SK-N-SH (cell line): Measurements from ENCODE around the gene GAB4.

Source experiments
- CTCF ChIP-seq: fragments of 200-600 bp; sonication (generic); IDR thresholded peaks from 2 replicates; pipeline ENCODE4 v1.6.1; 2017; ENCODE audit warnings: antibody characterized with exemption, mild to moderate bottlenecking, moderate library complexity
- EP300 ChIP-seq, 2 experiments: IDR thresholded peaks; 2 replicates each; pipeline versions ENCODE4 v1.4.0 to v1.6.1; 2012; ENCODE audit warnings: borderline replicate concordance in 1 of 2, low read depth in 1 of 2, low read length in 1 of 2
- GABPA ChIP-seq: IDR thresholded peaks from 2 replicates; pipeline ENCODE4 v1.4.0; 2012; ENCODE audit warnings: low read depth, mild to moderate bottlenecking
- GATA2 ChIP-seq: sonication (generic); formaldehyde crosslinking; IDR thresholded peaks from 2 replicates; pipeline ENCODE4 v1.5.0; 2020; ENCODE audit warnings: mild to moderate bottlenecking, missing genetic modification reagents
- JUND ChIP-seq: IDR thresholded peaks from 2 replicates; pipeline ENCODE4 v1.4.0; 2012
- MAX ChIP-seq: IDR thresholded peaks from 2 replicates; pipeline ENCODE4 v1.4.0; 2012; ENCODE audit warnings: low read depth
- NFIC ChIP-seq: IDR thresholded peaks from 2 replicates; pipeline ENCODE4 v1.4.0; 2012; ENCODE audit warnings: borderline replicate concordance
- RAD21 ChIP-seq: IDR thresholded peaks from 2 replicates; pipeline ENCODE4 v1.6.1; 2012; ENCODE audit warnings: mild to moderate bottlenecking, low read length
- SIN3A ChIP-seq: IDR thresholded peaks from 2 replicates; pipeline ENCODE4 v1.6.1; 2012; ENCODE audit warnings: low read depth, mild to moderate bottlenecking, low read length, moderate library complexity, borderline replicate concordance
- TAF1 ChIP-seq: IDR thresholded peaks from 2 replicates; pipeline ENCODE4 v1.6.1; 2012; ENCODE audit warnings: low read depth, mild to moderate bottlenecking, low read length, moderate library complexity, borderline replicate concordance
- USF1 ChIP-seq: IDR thresholded peaks from 2 replicates; pipeline ENCODE4 v1.4.0; 2012; ENCODE audit warnings: low read depth, borderline replicate concordance
- YY1 ChIP-seq: IDR thresholded peaks from 2 replicates; pipeline ENCODE4 v1.4.0; 2012; ENCODE audit warnings: low read depth, mild to moderate bottlenecking

- TF ChIP-seq CTCF (no peak), GATA2 (CRISPR knock-in tag) (no peak), SIN3A (no peak), USF1 (no peak), GABPA (no peak), NFIC (no peak), MAX (no peak), JUND (no peak), YY1 (no peak), EP300 (IDR thresholded peaks at IDR 0.05; ENCODE audit: borderline replicate concordance in 1 of 2, low read depth in 1 of 2, low read length in 1 of 2) (no peak), RAD21 (no peak), TAF1 (no peak)
Measured at GRCh38 chr22:16960220-16960883, 47.7 kb downstream of the GAB4 start.
